H1 (cell line): ENCODE data around the gene MEGF9.

Source experiments
- CBX8 ChIP-seq: fragments of 300-800, 300-1000 bp; sonication (generic); IDR thresholded peaks from 2 replicates; pipeline ENCODE4 v1.7.1; 2016; ENCODE audit warnings: low read depth, low read length, borderline replicate concordance
- CEBPB ChIP-seq: IDR thresholded peaks from 2 replicates; pipeline ENCODE4 v1.6.1; 2012; ENCODE audit warnings: low read depth, low read length
- EGR1 ChIP-seq: IDR thresholded peaks from 2 replicates; pipeline ENCODE4 v1.6.1; 2011; ENCODE audit warnings: low read depth, low read length, borderline replicate concordance
- MAFK ChIP-seq: IDR thresholded peaks from 2 replicates; pipeline ENCODE4 v1.6.1; 2012; ENCODE audit warnings: low read depth, mild to moderate bottlenecking, improper control_type of control experiment, low read length
- POLR2A ChIP-seq, 2 experiments: IDR thresholded peaks; 1 replicate in 1 of 2; 2 replicates in 1 of 2; pipeline ENCODE4 v1.6.1; 2011; ENCODE audit warnings: low read depth in 2 of 2, low read length in 2 of 2, mild to moderate bottlenecking in 2 of 2; ENCODE audit errors: control extremely low read depth in 1 of 2
- RFX5 ChIP-seq: IDR thresholded peaks from 2 replicates; pipeline ENCODE4 v1.6.1; 2011; ENCODE audit warnings: low read depth, low read length, improper control_type of control experiment, borderline replicate concordance
- RXRA ChIP-seq: IDR thresholded peaks from 2 replicates; pipeline ENCODE4 v1.6.1; 2011; ENCODE audit warnings: low read depth, mild to moderate bottlenecking, low read length, moderate library complexity; ENCODE audit not compliant: insufficient read depth
- SIX5 ChIP-seq: IDR thresholded peaks from 2 replicates; pipeline ENCODE4 v1.6.1; 2011; ENCODE audit warnings: mild to moderate bottlenecking, low read depth, low read length
- TEAD4 ChIP-seq: IDR thresholded peaks from 2 replicates; pipeline ENCODE4 v1.6.1; 2012; ENCODE audit warnings: low read depth, low read length, inconsistent platforms, mixed read lengths
- ZNF274 ChIP-seq: IDR thresholded peaks from 2 replicates; pipeline ENCODE4 v1.7.0; 2012; ENCODE audit warnings: low read length, borderline replicate concordance; ENCODE audit errors: extremely low read depth
- TF ChIP-seq, protein P1 (sequence below): IDR thresholded peaks from 2 replicates; pipeline ENCODE4 v1.6.1; 2012; ENCODE audit warnings: inconsistent platforms
- TF ChIP-seq, protein P2 (sequence below), 3 experiments: IDR thresholded peaks; 1 replicate in 2 of 3; 2 replicates in 1 of 3; pipeline versions ENCODE4 v1.5.1 to v1.6.1; 2011; ENCODE audit warnings: low read length in 3 of 3, mild to moderate bottlenecking in 3 of 3, inconsistent platforms in 2 of 3, low read depth in 1 of 3, moderate library complexity in 1 of 3; ENCODE audit not compliant: insufficient read depth in 1 of 3; ENCODE audit errors: control extremely low read depth in 1 of 3
- TF ChIP-seq, protein P3 (sequence below): IDR thresholded peaks from 2 replicates; pipeline ENCODE4 v1.6.1; 2011; ENCODE audit warnings: low read length, improper control_type of control experiment

DNA sequence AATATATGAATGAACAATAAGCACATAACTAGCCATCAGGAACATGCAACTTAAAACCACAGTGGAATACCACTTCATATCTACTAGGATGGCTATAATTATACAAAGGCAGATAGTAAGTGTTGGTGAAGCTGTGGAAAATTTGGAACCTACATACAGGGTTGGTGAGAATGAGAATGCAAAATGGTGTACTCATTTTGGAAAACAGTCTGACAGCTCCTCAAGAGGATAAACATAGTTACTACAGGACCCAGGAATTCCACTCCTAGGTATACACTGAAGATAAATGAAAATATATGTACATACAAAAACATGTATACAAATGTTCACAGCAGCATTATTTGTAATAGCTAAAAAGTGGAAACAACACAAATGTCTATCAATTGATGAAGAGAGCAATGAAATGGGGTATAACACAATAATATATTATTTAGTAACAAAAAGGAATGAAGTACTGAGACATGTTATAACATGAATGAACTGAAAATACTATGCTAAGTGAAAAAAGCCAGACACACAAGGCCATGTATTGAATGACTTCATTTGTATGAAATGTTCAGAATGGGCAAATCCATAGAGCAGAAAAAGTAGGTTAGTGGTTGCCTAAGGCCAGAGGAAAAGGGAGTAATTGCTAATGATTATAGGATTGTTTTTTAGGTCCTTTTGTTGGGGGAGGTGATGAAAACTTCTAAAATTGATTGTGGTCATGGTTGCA, 103.1 kb downstream of the MEGF9 start:
- TF ChIP-seq CBX8 (no peak), TEAD4 (no peak), EGR1 (no peak), ZNF274 (no peak), POLR2A (IDR thresholded peaks at IDR 0.05; ENCODE audit: control extremely low read depth in 1 of 2, low read depth in 2 of 2, low read length in 2 of 2) (no peak), SIX5 (no peak), RXRA (no peak), CEBPB (no peak), RFX5 (no peak), MAFK (no peak)
- TF ChIP-seq, protein P1, sequence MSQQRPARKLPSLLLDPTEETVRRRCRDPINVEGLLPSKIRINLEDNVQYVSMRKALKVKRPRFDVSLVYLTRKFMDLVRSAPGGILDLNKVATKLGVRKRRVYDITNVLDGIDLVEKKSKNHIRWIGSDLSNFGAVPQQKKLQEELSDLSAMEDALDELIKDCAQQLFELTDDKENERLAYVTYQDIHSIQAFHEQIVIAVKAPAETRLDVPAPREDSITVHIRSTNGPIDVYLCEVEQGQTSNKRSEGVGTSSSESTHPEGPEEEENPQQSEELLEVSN: no peak
- TF ChIP-seq, protein P2, sequence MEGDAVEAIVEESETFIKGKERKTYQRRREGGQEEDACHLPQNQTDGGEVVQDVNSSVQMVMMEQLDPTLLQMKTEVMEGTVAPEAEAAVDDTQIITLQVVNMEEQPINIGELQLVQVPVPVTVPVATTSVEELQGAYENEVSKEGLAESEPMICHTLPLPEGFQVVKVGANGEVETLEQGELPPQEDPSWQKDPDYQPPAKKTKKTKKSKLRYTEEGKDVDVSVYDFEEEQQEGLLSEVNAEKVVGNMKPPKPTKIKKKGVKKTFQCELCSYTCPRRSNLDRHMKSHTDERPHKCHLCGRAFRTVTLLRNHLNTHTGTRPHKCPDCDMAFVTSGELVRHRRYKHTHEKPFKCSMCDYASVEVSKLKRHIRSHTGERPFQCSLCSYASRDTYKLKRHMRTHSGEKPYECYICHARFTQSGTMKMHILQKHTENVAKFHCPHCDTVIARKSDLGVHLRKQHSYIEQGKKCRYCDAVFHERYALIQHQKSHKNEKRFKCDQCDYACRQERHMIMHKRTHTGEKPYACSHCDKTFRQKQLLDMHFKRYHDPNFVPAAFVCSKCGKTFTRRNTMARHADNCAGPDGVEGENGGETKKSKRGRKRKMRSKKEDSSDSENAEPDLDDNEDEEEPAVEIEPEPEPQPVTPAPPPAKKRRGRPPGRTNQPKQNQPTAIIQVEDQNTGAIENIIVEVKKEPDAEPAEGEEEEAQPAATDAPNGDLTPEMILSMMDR (IDR thresholded peaks at IDR 0.05; ENCODE audit: control extremely low read depth in 1 of 3, insufficient read depth in 1 of 3, low read depth in 1 of 3, low read length in 3 of 3): peak in 1 of 3 experiments; percentile 11; a peak in 2 of 4 replicates
- TF ChIP-seq, protein P3, sequence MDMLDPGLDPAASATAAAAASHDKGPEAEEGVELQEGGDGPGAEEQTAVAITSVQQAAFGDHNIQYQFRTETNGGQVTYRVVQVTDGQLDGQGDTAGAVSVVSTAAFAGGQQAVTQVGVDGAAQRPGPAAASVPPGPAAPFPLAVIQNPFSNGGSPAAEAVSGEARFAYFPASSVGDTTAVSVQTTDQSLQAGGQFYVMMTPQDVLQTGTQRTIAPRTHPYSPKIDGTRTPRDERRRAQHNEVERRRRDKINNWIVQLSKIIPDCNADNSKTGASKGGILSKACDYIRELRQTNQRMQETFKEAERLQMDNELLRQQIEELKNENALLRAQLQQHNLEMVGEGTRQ: no peak
